Neural crest cell (in vitro differentiated cells): ENCODE measurements around the gene THSD7A. TPM values are rescaled to one million over a fixed set of nuclear protein-coding genes. Genes with fewer than 3 reads are reported as not detected.
"Not testable (repeated sequence)": the region's sequence is repeated elsewhere in the genome, so short reads cannot be mapped to it uniquely, and the experiment has no call there.

Source experiments
- DNase-seq: peaks from one replicate; pipeline ENCODE4 v3.0.0; 2021; ENCODE audit warnings: low read depth, mixed read lengths, low spot score
- H3K27ac Mint-ChIP-seq: one replicate; pipeline ENCODE4 v1.8.0; 2021; ENCODE audit warnings: mild to moderate bottlenecking, mixed read lengths; ENCODE audit not compliant: unreplicated experiment
- H3K27me3 Mint-ChIP-seq: 2 replicates; pipeline ENCODE4 v1.8.0; 2021; ENCODE audit warnings: low read depth, mild to moderate bottlenecking, mixed read lengths
- H3K36me3 Mint-ChIP-seq: 2 replicates; pipeline ENCODE4 v1.8.0; 2021; ENCODE audit warnings: low read depth, mild to moderate bottlenecking, mixed read lengths
- H3K4me1 Mint-ChIP-seq: 2 replicates; pipeline ENCODE4 v1.8.0; 2021; ENCODE audit warnings: mixed read lengths
- H3K4me3 Mint-ChIP-seq: one replicate; pipeline ENCODE4 v1.8.0; 2021; ENCODE audit warnings: mild to moderate bottlenecking, mixed read lengths
- H3K9me3 Mint-ChIP-seq: 2 replicates; pipeline ENCODE4 v1.8.0; 2021; ENCODE audit warnings: mixed read lengths
- total RNA-seq: library from RNA; stranded (reverse); gene quantifications from 2 replicates; pipeline ENCODE4 v1.2.1, GENCODE V29; 2021
- TF ChIP-seq, protein P1 (sequence below): fragments of 200-600 bp; sonication (generic); conservative IDR thresholded peaks from 2 replicates; pipeline ENCODE4 v1.5.0; 2021; ENCODE audit warnings: antibody characterized with exemption, mild to moderate bottlenecking

THSD7A gene
- total RNA-seq, 1 donor from 2014 or later, result 4.8 TPM

DNA sequence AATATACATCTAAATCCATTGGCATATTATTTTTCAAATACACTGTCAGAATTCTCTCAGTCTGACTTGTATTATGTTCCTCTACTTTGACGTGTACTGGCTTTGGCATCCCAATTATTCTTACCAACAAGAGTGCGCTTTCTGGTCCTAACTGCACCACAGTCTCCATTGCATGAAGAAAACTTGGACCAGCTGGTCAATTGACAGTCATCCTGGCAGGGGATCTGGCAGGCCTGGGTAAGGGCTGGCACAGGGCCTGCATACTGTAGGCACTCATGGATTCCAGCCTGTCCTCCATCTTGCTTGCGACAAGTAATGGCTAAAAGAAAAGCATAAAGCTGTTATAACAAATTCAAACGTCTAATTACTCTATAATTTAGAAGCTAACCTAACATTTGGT, 384.9 kb downstream of the THSD7A start:
- TF ChIP-seq, protein P1, sequence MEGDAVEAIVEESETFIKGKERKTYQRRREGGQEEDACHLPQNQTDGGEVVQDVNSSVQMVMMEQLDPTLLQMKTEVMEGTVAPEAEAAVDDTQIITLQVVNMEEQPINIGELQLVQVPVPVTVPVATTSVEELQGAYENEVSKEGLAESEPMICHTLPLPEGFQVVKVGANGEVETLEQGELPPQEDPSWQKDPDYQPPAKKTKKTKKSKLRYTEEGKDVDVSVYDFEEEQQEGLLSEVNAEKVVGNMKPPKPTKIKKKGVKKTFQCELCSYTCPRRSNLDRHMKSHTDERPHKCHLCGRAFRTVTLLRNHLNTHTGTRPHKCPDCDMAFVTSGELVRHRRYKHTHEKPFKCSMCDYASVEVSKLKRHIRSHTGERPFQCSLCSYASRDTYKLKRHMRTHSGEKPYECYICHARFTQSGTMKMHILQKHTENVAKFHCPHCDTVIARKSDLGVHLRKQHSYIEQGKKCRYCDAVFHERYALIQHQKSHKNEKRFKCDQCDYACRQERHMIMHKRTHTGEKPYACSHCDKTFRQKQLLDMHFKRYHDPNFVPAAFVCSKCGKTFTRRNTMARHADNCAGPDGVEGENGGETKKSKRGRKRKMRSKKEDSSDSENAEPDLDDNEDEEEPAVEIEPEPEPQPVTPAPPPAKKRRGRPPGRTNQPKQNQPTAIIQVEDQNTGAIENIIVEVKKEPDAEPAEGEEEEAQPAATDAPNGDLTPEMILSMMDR, result no peak
- no peaks in the 10 kb centered on the region for H3K27me3 Mint-ChIP-seq
- no peaks in the 10 kb centered on the region for H3K4me1 Mint-ChIP-seq
- H3K27ac Mint-ChIP-seq, result no peak overlapping the region
- no peak overlapping the region for H3K4me3 Mint-ChIP-seq
- H3K9me3 Mint-ChIP-seq, result peaks cover 3% of the 10 kb centered on the region
- H3K36me3 Mint-ChIP-seq, result peaks cover 3% of the 10 kb centered on the region
- DNase-seq, result no peak

- H3K9me3 Mint-ChIP-seq, H3K36me3 Mint-ChIP-seq, H3K4me3 Mint-ChIP-seq, DNase-seq, H3K4me1 Mint-ChIP-seq, H3K27ac Mint-ChIP-seq, H3K27me3 Mint-ChIP-seq: not testable (repeated sequence)
Observed at GRCh38 chr7:11443934-11444333, 388.1 kb downstream of the THSD7A start.

GRCh38 chr7:11437994-11438393, 394.0 kb downstream of the THSD7A start:
- Mint-ChIP-seq H3K27ac (no peak overlapping the region), H3K36me3 (no peaks in the 10 kb centered on the region), H3K9me3 (no peaks in the 10 kb centered on the region), H3K4me3 (no peak overlapping the region), H3K4me1 (no peaks in the 10 kb centered on the region), H3K27me3 (no peaks in the 10 kb centered on the region)
- no peak for DNase-seq
- TF ChIP-seq, protein P1, result no peak

GRCh38 chr7:11436773-11437524, 395.0 kb downstream of the THSD7A start:
- DNase-seq, result no peak
- no peaks in the 10 kb centered on the region for H3K36me3 Mint-ChIP-seq

DNA sequence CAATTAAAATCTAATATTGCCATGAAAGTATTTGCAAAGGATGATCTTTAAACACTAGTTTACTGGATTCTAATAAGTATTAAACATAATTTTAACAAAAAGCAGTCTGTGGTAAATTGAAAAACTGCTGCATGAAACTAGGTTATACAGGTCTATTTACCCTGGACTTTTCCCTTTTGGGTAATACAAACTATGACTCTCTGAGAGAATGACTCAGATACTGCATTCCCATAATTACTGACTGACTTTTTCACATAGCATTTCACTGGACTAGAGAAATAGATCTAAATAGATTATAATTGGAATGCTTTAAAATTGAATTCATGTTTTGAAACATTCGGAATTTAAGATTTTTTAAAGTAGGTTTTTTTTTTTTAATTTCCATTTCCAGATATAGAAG, 395.7 kb downstream of the THSD7A start:
- Mint-ChIP-seq H3K4me3 (no peak overlapping the region), H3K9me3 (no peaks in the 10 kb centered on the region), H3K36me3 (no peaks in the 10 kb centered on the region), H3K27me3 (no peaks in the 10 kb centered on the region), H3K27ac (no peak overlapping the region), H3K4me1 (no peaks in the 10 kb centered on the region)
- TF ChIP-seq, protein P1, result no peak
- no peak for DNase-seq

More at GRCh38 chr7:11436773-11437524, 395.0 kb downstream of the THSD7A start:
- no peak overlapping the region for H3K4me3 Mint-ChIP-seq
- H3K27ac Mint-ChIP-seq, result no peak overlapping the region
- TF ChIP-seq, protein P1, result no peak
- H3K27me3 Mint-ChIP-seq, result no peaks in the 10 kb centered on the region
- no peaks in the 10 kb centered on the region for H3K9me3 Mint-ChIP-seq
- no peaks in the 10 kb centered on the region for H3K4me1 Mint-ChIP-seq

DNA sequence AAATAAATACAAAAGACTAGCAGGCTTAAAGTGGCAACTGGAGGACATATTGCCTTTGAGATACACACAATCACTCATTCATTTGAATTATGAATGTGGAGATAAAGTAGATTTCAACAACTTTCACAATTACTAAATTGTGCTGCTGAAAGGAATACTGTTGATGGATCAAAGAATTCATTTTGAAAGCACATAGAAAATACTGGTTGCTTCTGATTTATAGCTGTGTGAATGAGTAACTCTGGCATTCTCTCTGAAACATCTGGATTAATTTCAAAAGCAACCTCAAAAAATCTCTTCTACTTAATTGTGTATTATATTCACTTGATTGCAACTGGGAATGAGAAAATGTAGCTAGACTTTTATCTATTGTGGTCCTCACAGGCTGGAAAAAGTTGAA, 397.6 kb downstream of the THSD7A start:
- no peaks in the 10 kb centered on the region for H3K4me1 Mint-ChIP-seq
- DNase-seq, result no peak
- TF ChIP-seq, protein P1, result no peak
- no peaks in the 10 kb centered on the region for H3K9me3 Mint-ChIP-seq
- no peaks in the 10 kb centered on the region for H3K36me3 Mint-ChIP-seq
- no peak overlapping the region for H3K27ac Mint-ChIP-seq
- no peak overlapping the region for H3K4me3 Mint-ChIP-seq
- H3K27me3 Mint-ChIP-seq, result no peaks in the 10 kb centered on the region
